GM12864 (cell line): ENCODE results near the gene PLEKHG2.

Experiments used
- DNase-seq: peaks from one replicate; pipeline ENCODE4 v3.0.0-alpha.2; 2011; ENCODE audit warnings: low read depth
- H3K4me3 ChIP-seq: 2 replicates; pipeline ENCODE4 v1.5.1; 2011; ENCODE audit warnings: mild to moderate bottlenecking, low read depth, low read length, control low read depth
- CTCF ChIP-seq: IDR thresholded peaks from 2 replicates; pipeline ENCODE4 v1.5.1; 2011; ENCODE audit warnings: low read depth, mild to moderate bottlenecking, moderate library complexity, low read length, control low read depth, inconsistent platforms; ENCODE audit errors: missing control alignments

The PLEKHG2 gene

GRCh38 chr19:39386557-39386956 is 25.9 kb upstream of the PLEKHG2 start:
- no peak for TF ChIP-seq CTCF
- H3K4me3 ChIP-seq: no peak overlapping the region
- no peak for DNase-seq

GRCh38 chr19:39388657-39389056 is 23.8 kb upstream of the PLEKHG2 start:
- no peak for TF ChIP-seq CTCF
- no peak overlapping the region for H3K4me3 ChIP-seq
- DNase-seq: no peak

GRCh38 chr19:39389631-39390414 is 22.6 kb upstream of the PLEKHG2 start:
- peak overlapping the region; percentile 71 for H3K4me3 ChIP-seq
- DNase-seq: no peak
- no peak for TF ChIP-seq CTCF

- no peak for TF ChIP-seq CTCF
- H3K4me3 ChIP-seq: peak overlapping the region; percentile 71
- DNase-seq: no peak
Observed at GRCh38 chr19:39390451-39390750, 22.1 kb upstream of the PLEKHG2 start.

- H3K4me3 ChIP-seq: peak within 1 kb of the TSS; percentile 96
- DNase-seq: peak; percentile 99
- TF ChIP-seq CTCF: no peak
Observed at GRCh38 chr19:39390751-39391437, 21.6 kb upstream of the PLEKHG2 start, which contains the start of the genes MED29 and PAF1. Gene MED29, plus strand, starts transcription at chr19:39391378. Its CDS starts 45 bp downstream, at chr19:39391423. Gene PAF1, minus strand, starts transcription at chr19:39391106. Its CDS starts 242 bp downstream, at chr19:39390864.

- peak; percentile 98 for TF ChIP-seq CTCF
- DNase-seq: no peak
- H3K4me3 ChIP-seq: peak overlapping the region; percentile 15
Observed at GRCh38 chr19:39397360-39398296, 14.8 kb upstream of the PLEKHG2 start.
